A549 (cell line): ENCODE results near the gene SEC11A. TPM values are rescaled to one million over a fixed set of nuclear protein-coding genes. Genes with fewer than 3 reads are reported as not detected.

ENCODE experiments used
- polyA plus RNA-seq, 4 experiments: library from polyadenylated mRNA; depleted of rRNA in 3 of 4; stranded (reverse); fragments of >200 nt; fragmentation: RNase III in 1 of 4; extraction: RNeasy Plus Mini Kit Qiagen cat#74134 plus additional on column Dnase treatment in 1 of 4; gene quantifications; 2 replicates in 3 of 4; 3 replicates in 1 of 4; pipeline ENCODE4 v1.2.3, GENCODE V29; 2011 to 2017

SEC11A gene
- polyA plus RNA-seq, 2 of the 4 experiments (the other 2 are of a cell fraction): 380 to 490 TPM

Other genes with a start within 250 kb of the SEC11A start
- 16.2 and 16.5 TPM in 2 replicates for gene ZSCAN2, start 115.1 kb downstream of the SEC11A start, polyA plus RNA-seq (2011; rRNA removed)
- gene ZSCAN2, start 115.1 kb downstream of the SEC11A start, polyA plus RNA-seq (2017; fragmentation: RNase III; extraction: RNeasy Plus Mini Kit Qiagen cat#74134 plus additional on column Dnase treatment): 14.9 to 17.5 TPM (median 17.2 TPM) in 3 replicates
- 44.7 and 45.9 TPM in 2 replicates for gene WDR73, start 61.9 kb downstream of the SEC11A start, polyA plus RNA-seq (2011; rRNA removed)
- 41.0 to 46.1 TPM (median 45.3 TPM) in 3 replicates for gene WDR73, start 61.9 kb downstream of the SEC11A start, polyA plus RNA-seq (2017; fragmentation: RNase III; extraction: RNeasy Plus Mini Kit Qiagen cat#74134 plus additional on column Dnase treatment)
- 10.1 and 16.1 TPM in 2 replicates for gene NMB, start 57.9 kb downstream of the SEC11A start, polyA plus RNA-seq (2011; rRNA removed)
- gene NMB, start 57.9 kb downstream of the SEC11A start, polyA plus RNA-seq (2017; fragmentation: RNase III; extraction: RNeasy Plus Mini Kit Qiagen cat#74134 plus additional on column Dnase treatment): 13.2 to 22.4 TPM (median 18.5 TPM) in 3 replicates
- gene ZNF592, start 32.5 kb upstream of the SEC11A start, polyA plus RNA-seq (2011; rRNA removed): 12.4 and 15.6 TPM in 2 replicates
- gene ZNF592, start 32.5 kb upstream of the SEC11A start, polyA plus RNA-seq (2017; fragmentation: RNase III; extraction: RNeasy Plus Mini Kit Qiagen cat#74134 plus additional on column Dnase treatment): 12.9 to 14.3 TPM (median 13.9 TPM) in 3 replicates
- gene ALPK3, start 101.2 kb upstream of the SEC11A start, polyA plus RNA-seq (2011; rRNA removed): 0.30 and 0.33 TPM in 2 replicates
- gene ALPK3, start 101.2 kb upstream of the SEC11A start, polyA plus RNA-seq (2017; fragmentation: RNase III; extraction: RNeasy Plus Mini Kit Qiagen cat#74134 plus additional on column Dnase treatment): 0.17 to 0.26 TPM (median 0.24 TPM) in 3 replicates
- 0.13 TPM in 2 replicates for gene SLC28A1, start 168.5 kb upstream of the SEC11A start, polyA plus RNA-seq (2011; rRNA removed)
- gene SLC28A1, start 168.5 kb upstream of the SEC11A start, polyA plus RNA-seq (2017; fragmentation: RNase III; extraction: RNeasy Plus Mini Kit Qiagen cat#74134 plus additional on column Dnase treatment): 0.04 to 0.06 TPM in 2 of 3 replicates, not detected in the other